Measurements from ENCODE around the gene FOXN3.

GRCh38 chr14:89259951-89260609, 157.0 kb downstream of the FOXN3 start:
- TF ChIP-seq POLR2AphosphoS5 (IDR thresholded peaks at IDR 0.05; ENCODE audit: insufficient read depth, low read depth, low read length): no peak
- no peak for TF ChIP-seq POLR2A (IDR thresholded peaks at IDR 0.05; ENCODE audit: low read depth, low read length)
